Activated CD8-positive, alpha-beta memory T cell treated with anti-CD3 and anti-CD28 coated beads, Interleukin-2, amount 10 ng/mL, durations not matched to agents 7 days and 5 days (primary cell): ENCODE data around the gene PFN3. TPM values are rescaled to one million over a fixed set of nuclear protein-coding genes. Genes with fewer than 3 reads are reported as not detected.
A peak's percentile ranks its signal among the peaks of the same experiment; 100 is the strongest.

Experiments used
- ATAC-seq: fragments of 150-1000 bp; cut with Tn5 transposase; one replicate; pipeline ENCODE4 v1.10.0; 2021; ENCODE audit warnings: moderate library complexity
- CTCF ChIA-PET: fragments of 350-600 bp; sonication (Branson Sonifier 250); formaldehyde crosslinking; loops from one replicate; lab custom pipeline; 2021; ENCODE audit warnings: antibody characterized with exemption; lab: Charles Lee
- DNase-seq: peaks from one replicate; pipeline ENCODE4 v3.0.0-alpha.2; 2020
- H3K27ac Mint-ChIP-seq: one replicate; pipeline ENCODE4 v1.8.0; 2021; ENCODE audit warnings: mild to moderate bottlenecking, mixed read lengths
- H3K27me3 Mint-ChIP-seq: one replicate; pipeline ENCODE4 v1.8.0; 2021; ENCODE audit warnings: mixed read lengths
- H3K36me3 Mint-ChIP-seq: one replicate; pipeline ENCODE4 v1.8.0; 2021; ENCODE audit warnings: mild to moderate bottlenecking, mixed read lengths
- H3K4me1 Mint-ChIP-seq: one replicate; pipeline ENCODE4 v1.8.0; 2021; ENCODE audit warnings: mixed read lengths
- H3K4me3 Mint-ChIP-seq: one replicate; pipeline ENCODE4 v1.8.0; 2021; ENCODE audit warnings: mild to moderate bottlenecking, moderate library complexity, mixed read lengths
- H3K9me3 Mint-ChIP-seq: one replicate; pipeline ENCODE4 v1.8.0; 2022; ENCODE audit warnings: low read depth, mixed read lengths
- total RNA-seq, 2 experiments: library from RNA; stranded (reverse); gene quantifications; one replicate each; pipeline ENCODE4 v1.2.3, GENCODE V29; 2021

Gene PFN3
- total RNA-seq, 2 experiments from 2014 or later: not detected

- CTCF ChIA-PET: interaction anchor here (0.8 to 18.7 kb wide), 10 partner anchors 12 to 99 kb away, joined by 3 to 717 read pairs (median 4); partner anchors contain the start of genes GRK6 and PRR7
- peaks cover 50% of the 10 kb centered on the region for H3K4me1 Mint-ChIP-seq
- H3K27me3 Mint-ChIP-seq: no peaks in the 10 kb centered on the region
- H3K27ac Mint-ChIP-seq: peak within 1 kb of the TSS; percentile 62
- H3K9me3 Mint-ChIP-seq: no peaks in the 10 kb centered on the region
- no peak for DNase-seq
- no peaks in the 10 kb centered on the region for H3K36me3 Mint-ChIP-seq
- no peak for ATAC-seq
- H3K4me3 Mint-ChIP-seq: no peak within 1 kb of the TSS
Measured at GRCh38 chr5:177409043-177409801, 8.8 kb upstream of the PFN3 start, which contains the start of gene F12. TSS of gene F12 (minus strand) at chr5:177409564. CDS start at chr5:177409527, 37 bp downstream.

GRCh38 chr5:177405805-177406204 lies 5.3 kb upstream of the PFN3 start:
- no peaks in the 10 kb centered on the region for H3K36me3 Mint-ChIP-seq
- no peak for ATAC-seq
- peaks cover 42% of the 10 kb centered on the region for H3K4me1 Mint-ChIP-seq
- no peak overlapping the region for H3K4me3 Mint-ChIP-seq
- no peak overlapping the region for H3K27ac Mint-ChIP-seq
- CTCF ChIA-PET: interaction anchor here (1.5 to 18.7 kb wide), 11 partner anchors 9 to 96 kb away, joined by 5 to 717 read pairs (median 64); partner anchors contain the start of genes GRK6, PDLIM7, PRR7 and RGS14
- DNase-seq: no peak
- H3K9me3 Mint-ChIP-seq: no peaks in the 10 kb centered on the region
- peaks cover 23% of the 10 kb centered on the region for H3K27me3 Mint-ChIP-seq

GRCh38 chr5:177405312-177405711 lies 4.9 kb upstream of the PFN3 start:
- H3K4me3 Mint-ChIP-seq: peak overlapping the region; percentile 64
- ATAC-seq (no peak), DNase-seq (no peak)
- no peaks in the 10 kb centered on the region for H3K9me3 Mint-ChIP-seq
- peaks cover 23% of the 10 kb centered on the region for H3K27me3 Mint-ChIP-seq
- no peak overlapping the region for H3K27ac Mint-ChIP-seq
- H3K4me1 Mint-ChIP-seq: peaks cover 37% of the 10 kb centered on the region
- CTCF ChIA-PET: interaction anchor here (1.1 to 18.7 kb wide), 17 partner anchors 10 to 112 kb away, joined by 4 to 717 read pairs (median 46); partner anchors contain the start of genes DDX41, GRK6, MXD3 and PDLIM7
- no peaks in the 10 kb centered on the region for H3K36me3 Mint-ChIP-seq

- no peak for ATAC-seq
- CTCF ChIA-PET: interaction anchor here (0.5 to 18.7 kb wide), 30 partner anchors 10 to 744 kb away, joined by 3 to 717 read pairs (median 8); partner anchors contain the start of genes DDX41, GRK6, LMAN2 and MXD3
- Mint-ChIP-seq H3K27ac (peak overlapping the region; percentile 24), H3K9me3 (no peaks in the 10 kb centered on the region), H3K4me1 (peaks cover 37% of the 10 kb centered on the region), H3K4me3 (peak overlapping the region; percentile 64), H3K36me3 (no peaks in the 10 kb centered on the region), H3K27me3 (peaks cover 23% of the 10 kb centered on the region)
- DNase-seq: no peak
Measured at GRCh38 chr5:177404641-177405179, 4.2 kb upstream of the PFN3 start.

- peak; percentile 89 for ATAC-seq
Measured at GRCh38 chr5:177403792-177404640, 3.6 kb upstream of the PFN3 start.

GRCh38 chr5:177403102-177403791 lies 2.8 kb upstream of the PFN3 start:
- DNase-seq: peak; percentile 68
- peak overlapping the region; percentile 64 for H3K4me3 Mint-ChIP-seq
- CTCF ChIA-PET: interaction anchor here (0.5 to 18.7 kb wide), 28 partner anchors 11 to 291 kb away, joined by 3 to 717 read pairs (median 12); partner anchors contain the start of genes GRK6, LMAN2, MXD3 and PDLIM7
- peak overlapping the region; percentile 5 for H3K27ac Mint-ChIP-seq
- peaks cover 37% of the 10 kb centered on the region for H3K4me1 Mint-ChIP-seq
- ATAC-seq: peak; percentile 24
- peaks cover 23% of the 10 kb centered on the region for H3K27me3 Mint-ChIP-seq
- no peaks in the 10 kb centered on the region for H3K36me3 Mint-ChIP-seq
- H3K9me3 Mint-ChIP-seq: no peaks in the 10 kb centered on the region

More at GRCh38 chr5:177403792-177404640, 3.6 kb upstream of the PFN3 start:
- peaks cover 37% of the 10 kb centered on the region for H3K4me1 Mint-ChIP-seq
- CTCF ChIA-PET: interaction anchor here (0.5 to 18.7 kb wide), 36 partner anchors 11 to 743 kb away, joined by 3 to 717 read pairs (median 6); partner anchors contain the start of genes DDX41, GRK6, LMAN2 and MXD3
- H3K27ac Mint-ChIP-seq: peak overlapping the region; percentile 63
- no peaks in the 10 kb centered on the region for H3K9me3 Mint-ChIP-seq
- H3K4me3 Mint-ChIP-seq: peak overlapping the region; percentile 64
- peak; percentile 90 for DNase-seq
- H3K27me3 Mint-ChIP-seq: peaks cover 23% of the 10 kb centered on the region
- no peaks in the 10 kb centered on the region for H3K36me3 Mint-ChIP-seq

- Mint-ChIP-seq H3K36me3 (no peaks in the 10 kb centered on the region), H3K4me1 (peaks cover 37% of the 10 kb centered on the region), H3K4me3 (peak overlapping the region; percentile 64), H3K27ac (peak overlapping the region; percentile 5), H3K27me3 (peaks cover 23% of the 10 kb centered on the region), H3K9me3 (no peaks in the 10 kb centered on the region)
- CTCF ChIA-PET: interaction anchor here (0.6 to 18.7 kb wide), 28 partner anchors 9 to 291 kb away, joined by 3 to 717 read pairs (median 12); partner anchors contain the start of genes GRK6, LMAN2, MXD3 and PDLIM7
- ATAC-seq (peak; percentile 34), DNase-seq (peak; percentile 78)
Measured at GRCh38 chr5:177402271-177403043, 2.0 kb upstream of the PFN3 start.

- DNase-seq (no peak), ATAC-seq (no peak)
- Mint-ChIP-seq H3K27ac (no peak overlapping the region), H3K36me3 (no peaks in the 10 kb centered on the region), H3K27me3 (peaks cover 21% of the 10 kb centered on the region), H3K9me3 (no peaks in the 10 kb centered on the region), H3K4me1 (peaks cover 11% of the 10 kb centered on the region), H3K4me3 (no peak overlapping the region)
- CTCF ChIA-PET: interaction anchor here (0.9 to 1.7 kb wide), 3 partner anchors 57 to 104 kb away, joined by 3 to 7 read pairs (median 4); no protein-coding TSS in a partner anchor
Measured at GRCh38 chr5:177397875-177398390, 2.5 kb downstream of the PFN3 start.

GRCh38 chr5:177396807-177397206 lies 3.7 kb downstream of the PFN3 start:
- DNase-seq (no peak), ATAC-seq (no peak)
- Mint-ChIP-seq H3K4me3 (no peak overlapping the region), H3K27ac (no peak overlapping the region), H3K27me3 (peaks cover 9% of the 10 kb centered on the region), H3K4me1 (no peaks in the 10 kb centered on the region), H3K36me3 (no peaks in the 10 kb centered on the region), H3K9me3 (no peaks in the 10 kb centered on the region)
- CTCF ChIA-PET: interaction anchor here (1.3 to 1.7 kb wide), 2 partner anchors 58 to 61 kb away, joined by 4 to 7 read pairs; no protein-coding TSS in a partner anchor

- Mint-ChIP-seq H3K9me3 (no peaks in the 10 kb centered on the region), H3K27ac (no peak overlapping the region), H3K27me3 (peaks cover 2% of the 10 kb centered on the region), H3K4me1 (peaks cover 5% of the 10 kb centered on the region), H3K36me3 (no peaks in the 10 kb centered on the region), H3K4me3 (no peak overlapping the region)
- DNase-seq: no peak
- CTCF ChIA-PET: interaction anchor here (11.1 to 20.4 kb wide), 2 partner anchors 31 to 59 kb away, joined by 249 to 405 read pairs; partner anchors contain the start of gene RGS14
- ATAC-seq: no peak
Measured at GRCh38 chr5:177396078-177396477, 4.4 kb downstream of the PFN3 start.

GRCh38 chr5:177393990-177394389 lies 6.5 kb downstream of the PFN3 start:
- DNase-seq (no peak), ATAC-seq (no peak)
- Mint-ChIP-seq H3K27me3 (no peaks in the 10 kb centered on the region), H3K27ac (no peak overlapping the region), H3K4me1 (peaks cover 25% of the 10 kb centered on the region), H3K36me3 (no peaks in the 10 kb centered on the region), H3K9me3 (no peaks in the 10 kb centered on the region), H3K4me3 (no peak overlapping the region)
- CTCF ChIA-PET: interaction anchor here (1.7 to 20.4 kb wide), 4 partner anchors 10 to 107 kb away, joined by 7 to 405 read pairs (median 252); partner anchors contain the start of genes PFN3 and RGS14
